ENCODE results near the gene FAM50B.

GRCh38 chr6:3819161-3820110 is 29.7 kb upstream of the FAM50B start:
- TF ChIP-seq CTCF (IDR thresholded peaks at IDR 0.05; ENCODE audit: insufficient read depth, low read length, poor library complexity, severe bottlenecking), result no peak
- TF ChIP-seq EZH2phosphoT487 (conservative IDR thresholded peaks at IDR 0.05; ENCODE audit: low read length), result no peak

Measured in SU-DHL-6 (cell line).